MM.1S (cell line): Measurements from ENCODE around the gene PIK3C3.
A peak's percentile ranks its signal among the peaks of the same experiment; 100 is the strongest.

Experiments used
- EZH2 ChIP-seq: fragments of 300-600 bp; sonication (generic); optimal IDR thresholded peaks from 2 replicates; pipeline ENCODE3; 2017; ENCODE audit warnings: low read depth, mild to moderate bottlenecking, antibody characterized with exemption, low read length, mixed read lengths
- TF ChIP-seq, protein P1 (sequence below): fragments of 300-600 bp; sonication (generic); IDR thresholded peaks from 2 replicates; pipeline ENCODE4 v1.5.1; 2016; ENCODE audit warnings: antibody characterized with exemption, low read length, mixed read lengths

DNA sequence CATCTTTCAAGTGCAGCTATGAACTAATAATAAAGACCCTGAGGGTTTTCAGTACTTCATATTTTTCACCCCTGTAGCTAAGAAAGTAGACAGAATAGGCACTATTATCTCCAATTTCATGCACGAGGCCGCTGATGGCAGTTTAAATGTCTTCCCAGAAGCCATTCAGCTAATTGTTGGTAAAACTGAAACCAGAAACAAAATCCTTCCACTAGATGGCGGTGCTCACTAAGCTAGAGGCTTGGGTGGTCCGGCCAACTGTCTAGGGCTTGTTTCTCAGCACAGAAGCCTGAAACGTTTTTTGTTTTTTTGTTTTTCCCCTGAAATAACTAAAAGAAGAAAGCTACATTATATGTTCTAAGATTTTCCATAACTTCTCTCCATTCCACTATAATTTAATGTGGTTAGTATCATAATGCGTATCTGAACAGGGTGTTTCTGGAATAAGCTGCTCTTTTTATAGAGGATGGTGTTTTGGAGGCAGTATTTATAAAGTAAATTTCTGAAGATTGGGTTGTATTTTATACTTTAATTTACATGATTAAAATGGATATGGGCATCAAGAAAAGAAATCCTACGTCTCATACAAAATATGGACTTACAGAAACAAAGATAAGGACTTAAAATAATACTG lies 159.4 kb downstream of the PIK3C3 start:
- TF ChIP-seq, protein P1, sequence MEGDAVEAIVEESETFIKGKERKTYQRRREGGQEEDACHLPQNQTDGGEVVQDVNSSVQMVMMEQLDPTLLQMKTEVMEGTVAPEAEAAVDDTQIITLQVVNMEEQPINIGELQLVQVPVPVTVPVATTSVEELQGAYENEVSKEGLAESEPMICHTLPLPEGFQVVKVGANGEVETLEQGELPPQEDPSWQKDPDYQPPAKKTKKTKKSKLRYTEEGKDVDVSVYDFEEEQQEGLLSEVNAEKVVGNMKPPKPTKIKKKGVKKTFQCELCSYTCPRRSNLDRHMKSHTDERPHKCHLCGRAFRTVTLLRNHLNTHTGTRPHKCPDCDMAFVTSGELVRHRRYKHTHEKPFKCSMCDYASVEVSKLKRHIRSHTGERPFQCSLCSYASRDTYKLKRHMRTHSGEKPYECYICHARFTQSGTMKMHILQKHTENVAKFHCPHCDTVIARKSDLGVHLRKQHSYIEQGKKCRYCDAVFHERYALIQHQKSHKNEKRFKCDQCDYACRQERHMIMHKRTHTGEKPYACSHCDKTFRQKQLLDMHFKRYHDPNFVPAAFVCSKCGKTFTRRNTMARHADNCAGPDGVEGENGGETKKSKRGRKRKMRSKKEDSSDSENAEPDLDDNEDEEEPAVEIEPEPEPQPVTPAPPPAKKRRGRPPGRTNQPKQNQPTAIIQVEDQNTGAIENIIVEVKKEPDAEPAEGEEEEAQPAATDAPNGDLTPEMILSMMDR, result peak; percentile 83
- no peak for TF ChIP-seq EZH2
